K562 (cell line): ENCODE data around the gene RBKS. TPM values are rescaled to one million over a fixed set of nuclear protein-coding genes. Genes with fewer than 3 reads are reported as not detected.

Experiments
- ATAC-seq: fragments of 200-7000 bp; cut with Tn5 transposase; 3 replicates; pipeline ENCODE4 v1.9.1; 2020; ENCODE audit warnings: moderate library complexity
- BruUV-seq: library from RNA; stranded (reverse); fragments of 400-500 nt; replicated peaks from 2 replicates; lab custom pipeline; 2021; lab: Mats Ljungman, UMichigan
- CTCF ChIA-PET: fragments of 300-600 bp; formaldehyde crosslinking; extraction: SDS; loops from one replicate; lab custom pipeline; 2021; ENCODE audit warnings: low intra/inter-chr PET ratio; lab: Yijun Ruan, JAX
- POLR2A ChIA-PET: fragments of 300-600, 350-650 bp; sonication (Branson Sonifier 250); formaldehyde crosslinking; extraction: SDS; loops from one replicate; lab custom pipeline; 2021; ENCODE audit warnings: antibody characterized with exemption, inconsistent platforms; lab: Yijun Ruan, JAX
- DNase-seq, 4 experiments: peaks; one replicate each; pipeline versions ENCODE4 v3.0.0 to v3.0.0-alpha.2; 2011 to 2018; ENCODE audit warnings: low spot score in 3 of 4, mixed read lengths in 3 of 4; ENCODE audit errors: extremely low read depth in 1 of 4
- FAIRE-seq: peaks from 2 replicates; lab custom pipeline; 2011; peaks lifted over from hg19 to GRCh38; lab: Jason Lieb, UNC
- H2AFZ ChIP-seq: 2 replicates; pipeline ENCODE4 v1.6.0; 2011; ENCODE audit warnings: low read depth, low read length, control low read depth, inconsistent platforms
- H3K27ac ChIP-seq: fragments of 200-600 bp; 3 replicates; pipeline ENCODE4 v1.8.0; 2011; ENCODE audit warnings: low read depth, mild to moderate bottlenecking, control low read depth, inconsistent platforms, low read length, moderate library complexity, mixed read lengths; ENCODE audit errors: extremely low read depth
- H3K27me3 ChIP-seq, 2 experiments: fragments of 300-600 bp in 1 of 2; 2 replicates in 1 of 2; 3 replicates in 1 of 2; pipeline versions ENCODE4 v1.6.0 to v1.8.0; 2011; ENCODE audit warnings: inconsistent platforms in 2 of 2, low read length in 2 of 2, mild to moderate bottlenecking in 1 of 2, mixed read lengths in 1 of 2, moderate library complexity in 1 of 2; ENCODE audit not compliant: control insufficient read depth in 2 of 2, insufficient read depth in 2 of 2
- H3K36me3 ChIP-seq: fragments of 300-600 bp; 3 replicates; pipeline ENCODE4 v1.8.0; 2011; ENCODE audit warnings: mild to moderate bottlenecking, low read length, inconsistent platforms; ENCODE audit not compliant: control insufficient read depth, insufficient read depth
- H3K4me1 ChIP-seq, 2 experiments: fragments of 200-600 bp in 1 of 2; replicated peaks in 1 of 2; 2 replicates in 1 of 2; 3 replicates in 1 of 2; pipeline versions ENCODE4 v1.5.1 to v1.8.0; 2011; ENCODE audit warnings: inconsistent platforms in 2 of 2, low read length in 2 of 2, mild to moderate bottlenecking in 1 of 2, mixed read lengths in 1 of 2, moderate library complexity in 1 of 2; ENCODE audit not compliant: control insufficient read depth in 2 of 2, insufficient read depth in 2 of 2
- H3K4me2 ChIP-seq: 2 replicates; pipeline ENCODE4 v1.6.1; 2011; ENCODE audit warnings: low read length, control low read depth, inconsistent platforms, mixed read lengths; ENCODE audit not compliant: insufficient read depth
- H3K4me3 ChIP-seq: fragments of 200-600 bp; sonication (generic), shearing (Covaris generic); 2 replicates; pipeline ENCODE4 v1.5.1; 2016; ENCODE audit warnings: control low read depth, inconsistent platforms
- H3K79me2 ChIP-seq: fragments of 200-600 bp; 3 replicates; pipeline ENCODE4 v1.8.0; 2011; ENCODE audit warnings: low read length, inconsistent platforms; ENCODE audit not compliant: control insufficient read depth, insufficient read depth
- H3K9ac ChIP-seq, 2 experiments: 2 replicates each; pipeline versions ENCODE4 v1.6.0 to v1.6.1; 2011; ENCODE audit warnings: low read depth in 2 of 2, low read length in 2 of 2, control low read depth in 1 of 2, inconsistent platforms in 1 of 2, mild to moderate bottlenecking in 1 of 2, mixed read lengths in 1 of 2; ENCODE audit not compliant: insufficient read depth in 1 of 2
- H3K9me1 ChIP-seq: one replicate; pipeline ENCODE4 v1.6.0; 2011; ENCODE audit warnings: inconsistent platforms, mild to moderate bottlenecking, low read length, moderate library complexity; ENCODE audit not compliant: control insufficient read depth, insufficient read depth
- H3K9me3 ChIP-seq: replicated peaks from 2 replicates; pipeline ENCODE4 v1.5.1; 2011; ENCODE audit warnings: low read depth, low read length, inconsistent platforms; ENCODE audit not compliant: control insufficient read depth, insufficient read depth
- H4K20me1 ChIP-seq: replicated peaks from 2 replicates; pipeline ENCODE4 v1.6.1; 2011; ENCODE audit warnings: low read length, inconsistent platforms, mixed read lengths; ENCODE audit not compliant: control insufficient read depth, insufficient read depth
- CBX8 ChIP-seq: fragments of 200-600 bp; sonication (generic); IDR thresholded peaks from 2 replicates; pipeline ENCODE4 v1.6.1; 2012; ENCODE audit warnings: borderline replicate concordance, mixed run types, low read depth, mild to moderate bottlenecking, moderate library complexity, mixed read lengths, low read length, control low read depth, inconsistent platforms; ENCODE audit not compliant: poor library complexity, severe bottlenecking; ENCODE audit errors: extremely low read depth
- GTF2E2 ChIP-seq: fragments of 200-800 bp; sonication (Bioruptor generic); IDR thresholded peaks from 2 replicates; pipeline ENCODE4 v1.6.1; 2016; ENCODE audit warnings: missing genetic modification characterization, missing compliant biosample characterization
- HSF4 ChIP-seq: fragments of 250-450 bp; sonication (Bioruptor Pico); IDR thresholded peaks from 2 replicates; pipeline ENCODE4 v2.1.2; 2022; ENCODE audit warnings: mild to moderate bottlenecking, moderate library complexity, borderline replicate concordance
- NBN ChIP-seq: fragments of 450-650 bp; IDR thresholded peaks from 2 replicates; pipeline ENCODE4 v1.6.1; 2016; ENCODE audit warnings: low read depth, mild to moderate bottlenecking
- ZBTB5 ChIP-seq: fragments of 450-650 bp; IDR thresholded peaks from 2 replicates; pipeline ENCODE4 v1.6.1; 2017; ENCODE audit warnings: antibody characterized with exemption
- ZNF766 ChIP-seq: fragments of 200-800 bp; sonication (Bioruptor generic); conservative IDR thresholded peaks from 2 replicates; pipeline ENCODE4 v1.6.1; 2016; ENCODE audit warnings: missing genetic modification characterization, missing compliant biosample characterization
- whole genome bisulfite sequencing: fragments of 100-300 bp; shearing (Covaris generic); methylation state at CpG from one replicate; pipeline ENCODE4 v1.1.6; 2016; ENCODE audit warnings: low coverage, mixed read lengths; ENCODE audit not compliant: insufficient coverage; ENCODE audit errors: missing lambda C conversion rate; 5-methylcytosine and 5-hydroxymethylcytosine counted together
- in situ Hi-C: fragments of 300-500 bp; cut with MboI; formaldehyde crosslinking; loops from 4 replicates; pipeline ENCODE4 v1.15.0; 2018; ENCODE audit warnings: inconsistent platforms, mixed read lengths
- intact Hi-C: fragments of 100-400 bp; cut with micrococcal nuclease; formaldehyde crosslinking; loops from 2 replicates; pipeline ENCODE4 v1.14.2; 2022
- polyA plus RNA-seq, 8 experiments: library from polyadenylated mRNA; depleted of rRNA in 4 of 8; stranded (reverse) in 5 of 8; unstranded in 3 of 8; fragments of >200 nt; fragmentation: Nextera tagmentation in 2 of 8; fragmentation: Illumina TruSeq in 1 of 8; extraction: Ambion mirVana in 2 of 8; extraction: Trizol in 1 of 8; gene quantifications; 2 replicates each; pipeline versions ENCODE4 v1.2.1 to v1.2.3, GENCODE V29; 2011 to 2014; ENCODE audit warnings: inconsistent platforms in 1 of 8, missing spikeins in 1 of 8
- total RNA-seq, 7 experiments: library from RNA; depleted of rRNA in 6 of 7; stranded (reverse); fragments of >200 nt in 6 of 7; fragmentation: Illumina TruSeq in 2 of 7; extraction: Trizol in 2 of 7; gene quantifications; 2 replicates each; pipeline versions ENCODE4 v1.2.1 to v1.2.3, GENCODE V29; 2011 to 2021; ENCODE audit warnings: low replicate concordance in 1 of 7
- TF ChIP-seq, protein P1 (sequence below): sonication (generic); formaldehyde crosslinking; IDR thresholded peaks from 2 replicates; pipeline ENCODE4 v1.4.0; 2020; ENCODE audit warnings: mild to moderate bottlenecking, missing genetic modification reagents
- TF ChIP-seq, protein P2 (sequence below), 2 experiments: fragments of 450-650 bp; IDR thresholded peaks; 2 replicates each; pipeline ENCODE4 v1.6.1; 2016

RBKS gene
- total and polyA plus RNA-seq, 9 of the 15 experiments (the other 6 are each of a cell fraction or from before 2014, with no cell fraction given) = 0.06 to 0.39 (median 0.19) TPM

DNA sequence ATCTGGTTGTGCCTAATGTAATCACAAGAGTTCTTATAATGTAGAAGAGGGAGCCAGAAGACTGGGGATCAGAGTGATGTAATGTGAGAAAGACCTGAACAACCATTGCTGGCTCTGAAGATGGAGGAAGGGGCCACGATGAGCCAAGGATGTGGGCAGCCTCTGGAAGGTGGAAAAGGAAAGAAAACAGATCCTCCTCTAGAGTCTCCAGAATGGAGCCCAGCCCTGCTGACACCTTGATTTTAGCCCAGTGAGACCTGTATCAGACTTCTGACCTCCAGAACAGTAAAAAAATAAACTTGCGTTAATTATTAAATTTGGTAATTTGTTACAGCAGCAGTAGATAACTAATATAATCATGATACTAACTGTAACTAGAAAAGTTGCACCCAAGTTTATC, 3.1 kb downstream of the RBKS start:
- Histone ChIP-seq H3K36me3 (no peaks in the 10 kb centered on the region), H4K20me1 (no peaks in the 10 kb centered on the region), H3K9ac (no peak overlapping the region), H3K9me3 (no peaks in the 10 kb centered on the region), H3K27me3 (no peaks in the 10 kb centered on the region), H3K79me2 (peaks cover 15% of the 10 kb centered on the region), H2AFZ (no peak overlapping the region), H3K27ac (no peak overlapping the region), H3K4me2 (no peak overlapping the region), H3K9me1 (no peaks in the 10 kb centered on the region), H3K4me1 (peaks cover 6 to 10% of the 10 kb centered on the region in 2 experiments; a peak in 4 of 5 replicates), H3K4me3 (no peak overlapping the region)
- 26% methylated on average over 2 of the region's 2 CpGs for whole genome bisulfite sequencing
- intact Hi-C loops (no loop called here), in situ Hi-C loops (no loop called here)
- ChIA-PET CTCF (no interaction called here), POLR2A (interaction anchor here (0.6 kb wide), 1 partner anchor 151 kb away, joined by 3 read pairs; no protein-coding TSS in a partner anchor)
- TF ChIP-seq, protein P1, sequence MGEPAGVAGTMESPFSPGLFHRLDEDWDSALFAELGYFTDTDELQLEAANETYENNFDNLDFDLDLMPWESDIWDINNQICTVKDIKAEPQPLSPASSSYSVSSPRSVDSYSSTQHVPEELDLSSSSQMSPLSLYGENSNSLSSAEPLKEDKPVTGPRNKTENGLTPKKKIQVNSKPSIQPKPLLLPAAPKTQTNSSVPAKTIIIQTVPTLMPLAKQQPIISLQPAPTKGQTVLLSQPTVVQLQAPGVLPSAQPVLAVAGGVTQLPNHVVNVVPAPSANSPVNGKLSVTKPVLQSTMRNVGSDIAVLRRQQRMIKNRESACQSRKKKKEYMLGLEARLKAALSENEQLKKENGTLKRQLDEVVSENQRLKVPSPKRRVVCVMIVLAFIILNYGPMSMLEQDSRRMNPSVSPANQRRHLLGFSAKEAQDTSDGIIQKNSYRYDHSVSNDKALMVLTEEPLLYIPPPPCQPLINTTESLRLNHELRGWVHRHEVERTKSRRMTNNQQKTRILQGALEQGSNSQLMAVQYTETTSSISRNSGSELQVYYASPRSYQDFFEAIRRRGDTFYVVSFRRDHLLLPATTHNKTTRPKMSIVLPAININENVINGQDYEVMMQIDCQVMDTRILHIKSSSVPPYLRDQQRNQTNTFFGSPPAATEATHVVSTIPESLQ (CRISPR knock-in tag) = no peak
- no peak for TF ChIP-seq CBX8
- no peak for TF ChIP-seq GTF2E2 (tag)
- no peak for TF ChIP-seq ZBTB5
- TF ChIP-seq, protein P2, sequence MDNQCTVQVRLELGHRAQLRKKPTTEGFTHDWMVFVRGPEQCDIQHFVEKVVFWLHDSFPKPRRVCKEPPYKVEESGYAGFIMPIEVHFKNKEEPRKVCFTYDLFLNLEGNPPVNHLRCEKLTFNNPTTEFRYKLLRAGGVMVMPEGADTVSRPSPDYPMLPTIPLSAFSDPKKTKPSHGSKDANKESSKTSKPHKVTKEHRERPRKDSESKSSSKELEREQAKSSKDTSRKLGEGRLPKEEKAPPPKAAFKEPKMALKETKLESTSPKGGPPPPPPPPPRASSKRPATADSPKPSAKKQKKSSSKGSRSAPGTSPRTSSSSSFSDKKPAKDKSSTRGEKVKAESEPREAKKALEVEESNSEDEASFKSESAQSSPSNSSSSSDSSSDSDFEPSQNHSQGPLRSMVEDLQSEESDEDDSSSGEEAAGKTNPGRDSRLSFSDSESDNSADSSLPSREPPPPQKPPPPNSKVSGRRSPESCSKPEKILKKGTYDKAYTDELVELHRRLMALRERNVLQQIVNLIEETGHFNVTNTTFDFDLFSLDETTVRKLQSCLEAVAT (IDR thresholded peaks at IDR 0.05) = no peak
- no peak for TF ChIP-seq NBN
- TF ChIP-seq HSF4 = no peak
- TF ChIP-seq ZNF766 (CRISPR knock-in tag) = no peak
- BruUV-seq = no TSS peak
- FAIRE-seq (no peak), ATAC-seq (no peak), DNase-seq (no peak)
